GM18519 (cell line): Measurements from ENCODE around the gene MEGF8.
A peak's percentile ranks its signal among the peaks of the same experiment; 100 is the strongest.

Experiments
- ATAC-seq: cut with Tn5 transposase; IDR thresholded peaks from one replicate; pipeline ENCODE4 v1.9.1; 2021; ENCODE audit warnings: mild to moderate bottlenecking, moderate library complexity; ENCODE audit not compliant: unreplicated experiment, low FRiP score

The MEGF8 gene

DNA sequence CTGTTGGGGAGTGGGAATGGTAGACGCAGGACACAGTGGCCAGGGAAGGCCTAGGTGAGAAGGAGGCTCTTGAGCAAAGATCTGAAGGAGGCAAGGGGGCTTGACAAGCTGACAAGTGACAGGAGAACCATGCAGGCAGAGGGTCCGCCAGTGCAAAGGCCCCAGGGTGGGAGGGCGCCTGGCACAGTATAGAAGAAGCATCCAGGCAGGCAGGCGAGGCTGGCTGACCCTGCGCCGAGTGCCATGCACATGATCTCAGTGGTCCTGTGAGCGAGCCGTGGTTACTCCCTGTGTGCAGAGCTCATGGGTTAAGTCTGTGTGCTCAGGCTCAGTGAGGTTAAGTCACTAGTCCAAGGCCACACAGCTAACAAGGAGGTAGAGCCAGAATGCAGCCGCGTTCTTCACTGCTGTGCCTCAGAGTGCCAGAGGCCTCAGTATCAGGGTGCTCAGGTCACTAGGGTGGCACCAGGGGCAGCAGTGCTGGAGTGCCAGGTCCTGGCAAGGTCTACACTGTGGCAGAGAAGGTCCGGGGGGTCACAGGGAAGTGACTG, 49.5 kb downstream of the MEGF8 start:
- ATAC-seq = no peak

DNA sequence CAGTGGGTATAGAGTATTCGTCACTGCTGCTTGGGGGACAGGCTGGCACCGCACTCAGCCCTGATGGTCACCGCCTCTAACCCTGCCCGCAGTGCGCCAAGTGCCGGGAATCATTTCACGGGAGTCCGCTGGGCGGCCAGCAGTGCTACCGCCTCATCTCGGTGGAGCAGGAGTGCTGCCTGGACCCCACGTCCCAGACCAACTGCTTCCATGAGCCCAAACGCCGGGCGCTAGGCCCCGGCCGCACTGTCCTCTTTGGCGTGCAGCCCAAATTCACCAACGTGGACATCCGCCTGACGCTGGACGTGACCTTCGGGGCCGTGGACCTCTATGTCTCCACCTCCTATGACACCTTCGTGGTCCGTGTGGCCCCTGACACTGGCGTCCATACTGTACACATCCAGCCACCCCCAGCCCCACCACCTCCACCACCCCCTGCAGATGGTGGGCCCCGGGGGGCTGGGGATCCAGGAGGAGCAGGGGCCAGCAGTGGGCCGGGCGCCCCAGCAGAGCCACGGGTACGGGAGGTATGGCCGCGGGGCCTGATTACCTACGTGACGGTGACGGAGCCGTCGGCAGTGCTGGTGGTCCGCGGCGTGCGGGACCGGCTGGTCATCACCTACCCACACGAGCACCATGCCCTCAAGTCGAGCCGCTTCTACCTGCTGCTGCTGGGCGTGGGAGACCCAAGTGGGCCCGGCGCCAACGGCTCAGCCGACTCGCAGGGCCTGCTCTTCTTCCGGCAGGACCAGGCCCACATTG, 50.2 kb downstream of the MEGF8 start:
- ATAC-seq = no peak

DNA sequence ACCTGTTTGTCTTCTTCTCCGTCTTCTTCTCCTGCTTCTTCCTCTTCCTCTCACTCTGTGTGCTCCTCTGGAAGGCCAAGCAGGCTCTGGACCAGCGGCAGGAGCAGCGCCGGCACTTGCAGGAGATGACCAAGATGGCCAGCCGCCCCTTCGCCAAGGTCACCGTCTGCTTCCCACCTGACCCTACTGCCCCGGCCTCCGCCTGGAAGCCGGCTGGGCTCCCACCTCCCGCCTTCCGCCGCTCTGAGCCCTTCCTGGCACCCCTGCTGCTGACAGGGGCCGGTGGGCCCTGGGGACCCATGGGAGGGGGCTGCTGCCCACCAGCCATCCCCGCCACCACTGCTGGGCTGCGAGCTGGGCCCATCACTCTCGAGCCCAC, 50.7 kb downstream of the MEGF8 start:
- no peak for ATAC-seq

DNA sequence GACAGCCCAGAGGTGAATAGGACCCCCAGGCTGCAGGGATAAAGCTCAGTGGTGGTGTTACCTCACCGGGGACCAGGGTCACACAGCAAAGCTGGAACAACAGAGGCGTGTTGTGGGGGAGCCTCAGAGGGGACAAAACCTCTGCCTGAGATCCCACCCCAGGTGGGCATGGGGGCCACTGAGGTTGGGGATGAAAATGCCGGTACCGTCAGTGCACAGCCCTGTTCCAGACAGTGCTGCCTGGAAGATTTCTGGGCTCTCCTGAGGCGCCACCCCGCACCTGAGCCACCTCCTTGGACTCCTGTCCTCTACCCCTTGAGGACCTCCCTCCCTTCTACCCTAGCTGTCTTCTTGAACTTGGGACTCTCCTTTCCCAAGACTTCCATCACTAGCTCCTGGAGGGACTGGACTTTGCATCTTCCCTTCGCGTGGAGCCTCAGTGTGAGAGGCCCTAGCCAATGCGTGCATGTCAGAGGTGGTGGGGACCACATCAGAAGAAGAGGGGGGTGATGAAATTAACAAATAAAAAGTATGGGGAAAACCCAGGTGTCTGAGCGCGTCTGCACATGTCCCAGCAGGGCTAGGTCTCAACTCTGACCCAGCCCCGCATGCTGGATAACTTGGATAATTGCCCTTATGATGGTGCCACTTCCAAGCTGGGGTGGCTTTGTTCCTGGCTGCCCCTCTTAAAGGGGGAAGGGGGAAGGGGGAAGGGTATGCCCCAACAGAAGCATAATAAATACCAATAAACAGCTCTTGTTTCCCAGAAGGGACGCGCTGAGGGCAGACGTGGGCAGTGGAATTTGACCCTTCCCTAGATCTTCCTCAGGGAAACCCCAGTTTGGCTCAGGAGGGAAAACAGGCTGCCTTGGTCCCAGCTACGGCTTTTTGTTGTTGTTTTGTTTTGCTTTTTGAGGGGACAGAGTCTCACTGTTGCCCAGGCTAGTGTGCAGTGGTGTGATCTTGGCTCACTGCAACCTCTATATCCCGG, 53.1 kb downstream of the MEGF8 start:
- ATAC-seq = no peak

- no peak for ATAC-seq
These were observed 54.7 kb downstream of the MEGF8 start for GRCh38 chr19:42380155-42380554.

GRCh38 chr19:42386974-42387707, 61.7 kb downstream of the MEGF8 start:
- ATAC-seq = no peak

DNA sequence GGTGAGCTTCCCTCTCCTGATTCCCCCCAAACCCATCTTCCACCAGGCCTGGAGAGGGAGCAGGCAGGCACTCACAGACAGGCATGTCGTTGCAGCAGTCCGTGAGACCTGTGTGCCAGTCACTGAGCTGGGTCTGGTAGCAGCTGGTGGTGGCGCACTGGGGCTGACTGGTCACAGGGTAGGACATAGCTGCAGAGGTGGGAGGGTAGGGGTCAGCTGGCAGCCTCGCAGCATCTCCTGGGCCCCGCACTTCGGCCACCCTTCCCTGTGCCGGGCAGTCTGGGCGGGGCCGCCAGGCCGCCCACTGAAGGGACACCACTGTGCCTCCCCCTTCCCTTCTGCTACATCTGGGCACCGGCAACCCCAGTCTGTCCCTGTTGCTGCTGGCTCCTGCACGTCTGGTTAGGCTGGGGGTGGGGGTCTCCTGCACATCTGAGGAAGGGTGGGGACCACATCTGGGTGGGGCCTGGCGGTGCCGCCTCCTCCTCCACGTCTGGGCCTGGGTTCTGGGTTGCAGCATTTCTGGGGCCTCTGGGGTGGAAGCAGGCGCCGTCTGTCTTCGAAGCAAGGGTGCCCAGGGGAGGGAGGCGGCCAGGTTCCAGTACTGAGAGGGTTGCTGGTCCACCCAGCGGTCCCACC, 63.5 kb downstream of the MEGF8 start:
- no peak for ATAC-seq

GRCh38 chr19:42389899-42390298, 64.5 kb downstream of the MEGF8 start, which contains the start of gene CNFN:
Gene CNFN (minus strand): TSS chr19:42390297. CDS start chr19:42389037, 1,260 bp downstream.
- no peak for ATAC-seq

GRCh38 chr19:42392165-42392564, 66.7 kb downstream of the MEGF8 start:
- no peak for ATAC-seq

DNA sequence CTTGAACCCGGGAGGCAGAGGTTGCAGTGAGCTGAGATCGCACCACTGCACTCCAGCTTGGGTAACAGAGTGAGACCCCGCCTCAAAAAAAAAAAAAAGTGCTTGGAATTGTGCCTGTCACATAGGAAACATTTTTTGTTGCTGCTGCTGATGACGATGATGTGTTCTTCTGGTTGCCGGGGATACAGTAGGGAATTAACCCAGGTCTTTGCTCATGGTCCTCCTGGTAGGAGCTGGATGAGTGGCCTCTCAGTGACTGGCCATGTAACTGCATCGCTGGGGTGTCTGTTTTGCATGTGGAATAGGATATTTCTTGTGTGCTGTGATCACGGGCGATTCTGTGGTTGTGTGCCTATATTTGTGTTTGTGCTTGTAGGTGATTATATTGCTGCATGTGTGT, 69.3 kb downstream of the MEGF8 start:
- no peak for ATAC-seq

GRCh38 chr19:42396381-42397262, 71.2 kb downstream of the MEGF8 start:
- ATAC-seq = peak; percentile 79

- ATAC-seq = no peak
These were observed 72.1 kb downstream of the MEGF8 start for GRCh38 chr19:42397263-42398166.

DNA sequence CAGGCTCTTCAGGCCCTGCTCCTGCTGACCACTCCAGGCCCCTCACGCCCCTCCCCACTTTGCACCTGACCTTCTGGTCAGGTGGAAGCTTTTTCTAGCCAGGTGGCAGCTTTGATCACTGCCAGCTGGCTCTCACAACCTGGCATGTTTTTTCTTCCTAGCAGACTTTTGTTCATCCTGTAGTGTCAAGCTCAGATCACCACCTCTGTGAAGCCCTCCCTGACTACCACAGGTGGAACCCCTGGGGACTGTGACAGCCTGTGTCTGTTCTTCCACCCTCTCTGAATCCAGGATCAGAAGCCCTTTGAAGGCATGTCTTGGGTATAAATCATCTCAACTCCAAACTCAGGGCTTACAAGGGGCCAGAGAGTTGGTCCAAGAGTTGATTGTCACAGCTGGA, 75.0 kb downstream of the MEGF8 start:
- ATAC-seq = no peak

GRCh38 chr19:42401365-42402303, 76.2 kb downstream of the MEGF8 start:
- no peak for ATAC-seq

DNA sequence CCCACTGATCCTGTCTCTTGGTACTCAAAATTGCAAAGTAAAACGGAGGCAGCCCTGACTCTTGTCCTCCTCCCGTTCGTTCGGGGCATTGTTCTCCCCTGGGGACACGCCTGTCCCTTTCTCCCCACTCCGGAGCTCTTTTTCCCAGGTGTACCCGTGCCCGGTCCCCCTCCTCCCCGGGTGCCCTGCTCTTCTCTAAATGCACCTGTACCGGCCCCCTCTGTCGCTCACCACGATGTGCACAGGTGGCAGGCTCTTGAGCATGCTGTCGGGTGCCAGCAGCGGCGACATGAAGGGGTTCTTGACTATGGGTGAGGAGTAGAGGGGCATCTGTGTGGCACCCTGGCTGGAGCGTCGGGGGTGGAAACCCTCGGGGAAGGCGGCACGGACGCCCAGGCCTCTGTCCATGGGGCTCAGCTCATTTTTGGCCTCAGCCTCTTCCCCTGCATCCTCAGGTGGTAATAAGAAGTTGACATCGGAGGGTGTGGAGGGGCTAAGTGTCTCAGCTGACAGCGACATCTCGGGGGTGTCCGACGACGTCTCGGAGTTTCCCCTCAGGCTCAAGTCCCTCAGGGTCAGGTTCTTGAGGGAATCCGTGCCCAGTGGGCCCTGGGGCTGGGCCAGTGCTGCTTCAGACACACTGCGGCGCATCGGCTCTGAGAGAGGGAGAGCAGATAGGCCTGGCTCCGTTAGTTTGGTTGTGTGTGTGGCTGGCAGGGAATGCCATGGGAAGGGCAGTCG, 77.1 kb downstream of the MEGF8 start:
- no peak for ATAC-seq

DNA sequence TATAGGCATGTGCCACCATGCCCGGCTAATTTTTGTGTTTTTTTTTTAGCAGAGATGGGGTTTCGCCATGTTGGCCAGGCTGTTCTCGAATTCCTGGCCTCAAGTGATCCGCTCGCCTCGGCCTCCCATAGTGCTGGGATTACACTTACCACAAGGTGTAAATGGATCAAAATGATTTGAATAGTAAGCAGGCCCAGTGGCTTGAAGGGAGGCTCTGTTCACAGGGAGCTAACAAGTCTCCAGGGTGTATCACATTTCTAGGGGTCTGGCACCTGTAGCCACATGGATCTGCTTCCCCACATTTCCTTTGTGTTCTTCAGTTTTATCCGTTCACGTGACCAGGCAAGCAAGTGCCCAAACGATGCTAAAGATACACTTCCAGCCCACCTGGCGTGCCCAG, 78.2 kb downstream of the MEGF8 start:
- no peak for ATAC-seq
